K562 (cell line): ENCODE measurements around the gene SRC. TPM values are rescaled to one million over a fixed set of nuclear protein-coding genes. Genes with fewer than 3 reads are reported as not detected.

Experiments
- HDAC2 ChIP-seq: fragments of 450-650 bp; IDR thresholded peaks from 2 replicates; pipeline ENCODE4 v1.6.1; 2016; ENCODE audit warnings: mild to moderate bottlenecking
- JUN ChIP-seq, 2 experiments: sonication (generic) in 1 of 2; formaldehyde crosslinking in 1 of 2; IDR thresholded peaks; 2 replicates each; pipeline versions ENCODE4 v1.6.1 to v1.8.0; 2012 to 2022; ENCODE audit warnings: borderline replicate concordance in 2 of 2, mild to moderate bottlenecking in 2 of 2, improper control_type of control experiment in 1 of 2, low read depth in 1 of 2, low read length in 1 of 2, missing genetic modification reagents in 1 of 2
- KAT2B ChIP-seq: IDR thresholded peaks from one replicate; pipeline ENCODE4 v1.6.1; 2012; ENCODE audit warnings: low read depth, mild to moderate bottlenecking, control low read depth, inconsistent platforms, low read length, moderate library complexity
- MAFF ChIP-seq: IDR thresholded peaks from 2 replicates; pipeline ENCODE4 v1.6.1; 2012; ENCODE audit warnings: low read length, improper control_type of control experiment
- RCOR1 ChIP-seq, 2 experiments: IDR thresholded peaks; 2 replicates each; pipeline ENCODE4 v1.6.1; 2012; ENCODE audit warnings: low read depth in 2 of 2, low read length in 2 of 2, borderline replicate concordance in 1 of 2, improper control_type of control experiment in 1 of 2
- ZNF316 ChIP-seq: fragments of 450-650 bp; IDR thresholded peaks from 2 replicates; pipeline ENCODE4 v1.6.1; 2016
- polyA plus RNA-seq, 8 experiments: library from polyadenylated mRNA; depleted of rRNA in 4 of 8; stranded (reverse) in 5 of 8; unstranded in 3 of 8; fragments of >200 nt; fragmentation: Nextera tagmentation in 2 of 8; fragmentation: Illumina TruSeq in 1 of 8; extraction: Ambion mirVana in 2 of 8; extraction: Trizol in 1 of 8; gene quantifications; 2 replicates each; pipeline versions ENCODE4 v1.2.1 to v1.2.3, GENCODE V29; 2011 to 2014; ENCODE audit warnings: inconsistent platforms in 1 of 8, missing spikeins in 1 of 8
- total RNA-seq, 7 experiments: library from RNA; depleted of rRNA in 6 of 7; stranded (reverse); fragments of >200 nt in 6 of 7; fragmentation: Illumina TruSeq in 2 of 7; extraction: Trizol in 2 of 7; gene quantifications; 2 replicates each; pipeline versions ENCODE4 v1.2.1 to v1.2.3, GENCODE V29; 2011 to 2021; ENCODE audit warnings: low replicate concordance in 1 of 7
- TF ChIP-seq, protein P1 (sequence below): sonication (generic); formaldehyde crosslinking; IDR thresholded peaks from 2 replicates; pipeline ENCODE4 v1.8.1; 2022; ENCODE audit warnings: missing genetic modification reagents

SRC gene
- total and polyA plus RNA-seq, 9 of the 15 experiments (the other 6 are each of a cell fraction or from before 2014, with no cell fraction given): 0.06 to 8.5 (median 3.1) TPM

DNA sequence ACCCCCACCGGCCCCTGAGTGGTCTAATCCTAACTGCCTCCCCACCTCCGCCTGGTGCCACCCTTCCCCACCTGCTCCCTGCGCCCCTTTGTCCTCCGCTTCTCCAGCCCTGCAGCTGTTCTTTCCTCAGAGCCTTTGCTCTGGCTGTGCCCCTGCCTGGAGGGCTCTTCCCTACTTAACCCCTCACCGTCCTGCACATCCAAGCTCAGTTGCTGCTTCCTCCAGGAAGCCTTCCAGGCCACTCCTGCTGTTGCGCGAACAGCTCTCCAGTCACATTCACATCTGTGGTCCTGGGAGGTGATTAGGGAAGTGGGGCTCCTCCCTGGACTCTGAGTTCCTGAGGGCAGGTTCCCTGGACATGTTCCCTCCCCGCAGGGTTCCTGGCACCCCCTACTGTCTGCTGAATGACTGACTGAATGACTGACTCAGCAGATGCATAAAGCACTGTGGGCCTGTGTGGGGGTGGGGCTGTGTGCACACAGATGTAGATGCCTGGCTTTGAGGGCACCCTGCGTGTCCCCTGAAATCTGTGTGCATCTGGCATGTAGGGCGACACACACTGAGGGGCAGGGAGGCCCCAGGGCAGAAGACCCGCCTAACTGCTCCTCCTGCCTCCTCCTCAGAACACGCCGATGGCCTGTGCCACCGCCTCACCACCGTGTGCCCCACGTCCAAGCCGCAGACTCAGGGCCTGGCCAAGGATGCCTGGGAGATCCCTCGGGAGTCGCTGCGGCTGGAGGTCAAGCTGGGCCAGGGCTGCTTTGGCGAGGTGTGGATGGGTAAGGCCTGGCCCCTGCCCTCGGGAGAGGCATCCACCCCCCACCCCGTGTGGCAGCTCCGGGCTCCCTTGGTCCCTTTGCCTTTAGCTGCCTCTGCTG is 51.4 kb downstream of the SRC start (continued):
- TF ChIP-seq, protein P1, sequence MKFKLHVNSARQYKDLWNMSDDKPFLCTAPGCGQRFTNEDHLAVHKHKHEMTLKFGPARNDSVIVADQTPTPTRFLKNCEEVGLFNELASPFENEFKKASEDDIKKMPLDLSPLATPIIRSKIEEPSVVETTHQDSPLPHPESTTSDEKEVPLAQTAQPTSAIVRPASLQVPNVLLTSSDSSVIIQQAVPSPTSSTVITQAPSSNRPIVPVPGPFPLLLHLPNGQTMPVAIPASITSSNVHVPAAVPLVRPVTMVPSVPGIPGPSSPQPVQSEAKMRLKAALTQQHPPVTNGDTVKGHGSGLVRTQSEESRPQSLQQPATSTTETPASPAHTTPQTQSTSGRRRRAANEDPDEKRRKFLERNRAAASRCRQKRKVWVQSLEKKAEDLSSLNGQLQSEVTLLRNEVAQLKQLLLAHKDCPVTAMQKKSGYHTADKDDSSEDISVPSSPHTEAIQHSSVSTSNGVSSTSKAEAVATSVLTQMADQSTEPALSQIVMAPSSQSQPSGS (CRISPR knock-in tag): no peak
- TF ChIP-seq ZNF316 (peak; percentile 94), HDAC2 (0 out of 2 replicates have a peak, but pooled peaks have one; percentile 24), RCOR1 (IDR thresholded peaks at IDR 0.05; ENCODE audit: borderline replicate concordance in 1 of 2, low read depth in 2 of 2, low read length in 2 of 2) (peak in 1 of 2 experiments; percentile 37; a peak in 1 of 4 replicates), KAT2B (no peak), JUN (IDR thresholded peaks at IDR 0.05; ENCODE audit: borderline replicate concordance, low read depth, low read length) (no peak), JUN (CRISPR knock-in tag; IDR thresholded peaks at IDR 0.05; ENCODE audit: borderline replicate concordance) (no peak), MAFF (peak; percentile 70)
